Aorta (tissue), 5 donors: ENCODE measurements around the gene PITPNM1. TPM values are rescaled to one million over a fixed set of nuclear protein-coding genes. Genes with fewer than 3 reads are reported as not detected.
"Not testable (repeated sequence)": the region's sequence is repeated elsewhere in the genome, so short reads cannot be mapped to it uniquely, and the experiment has no call there.

Experiments used
- ATAC-seq: fragments of 200-7000 bp; cut with Tn5 transposase; one replicate; pipeline ENCODE4 v1.9.1; 2022; ENCODE audit warnings: moderate library complexity; ENCODE audit not compliant: low FRiP score
- DNase-seq, 2 donors: peaks; one replicate each; pipeline ENCODE4 v3.0.0-alpha.2; 2020
- H3K27ac ChIP-seq, 2 donors: one replicate each; pipeline ENCODE4 v1.5.1; 2013; ENCODE audit warnings: low read length in 2 of 2, mild to moderate bottlenecking in 2 of 2, moderate library complexity in 2 of 2, control low read depth in 1 of 2, inconsistent platforms in 1 of 2, low read depth in 1 of 2
- H3K27me3 ChIP-seq, 2 donors: one replicate each; pipeline ENCODE4 v1.6.1; 2013; ENCODE audit warnings: control low read depth in 1 of 2, low read length in 1 of 2, mild to moderate bottlenecking in 1 of 2, moderate library complexity in 1 of 2; ENCODE audit not compliant: insufficient read depth in 2 of 2, control insufficient read depth in 1 of 2
- H3K36me3 ChIP-seq, 2 donors: one replicate each; pipeline ENCODE4 v1.6.1; 2013; ENCODE audit warnings: control low read depth in 1 of 2, low read length in 1 of 2, mild to moderate bottlenecking in 1 of 2; ENCODE audit not compliant: insufficient read depth in 2 of 2, control insufficient read depth in 1 of 2
- H3K4me1 ChIP-seq, 2 donors: one replicate each; pipeline ENCODE4 v1.6.1; 2013; ENCODE audit warnings: low read length in 2 of 2, control low read depth in 1 of 2, mild to moderate bottlenecking in 1 of 2, moderate library complexity in 1 of 2; ENCODE audit not compliant: insufficient read depth in 2 of 2, control insufficient read depth in 1 of 2
- H3K4me3 ChIP-seq, 2 donors: one replicate each; pipeline ENCODE4 v1.5.1; 2013; ENCODE audit warnings: low read length in 2 of 2, control low read depth in 1 of 2, mild to moderate bottlenecking in 1 of 2
- H3K9me3 ChIP-seq: one replicate; pipeline ENCODE4 v1.6.1; 2013; ENCODE audit warnings: mild to moderate bottlenecking, low read length; ENCODE audit not compliant: control insufficient read depth
- WGBS, 2 donors: extraction: QIAGEN DNeasy Blood & Tissue Kit; methylation state at CpG; one replicate each; pipeline ENCODE4 v1.1.7; 2013; 5-methylcytosine and 5-hydroxymethylcytosine counted together
- intact Hi-C, 2 donors: fragments of 100-400 bp; cut with DNase I; formaldehyde crosslinking; loops; one replicate each; pipeline versions ENCODE4 v1.14.2 to v1.15.0; 2022
- long read RNA-seq, 2 donors: library from polyadenylated mRNA; unstranded; transcript quantifications; one replicate each; pipeline ENCODE4 v2.0.0, GENCODE V29; 2020 to 2021
- polyA plus RNA-seq, 2 donors: library from polyadenylated mRNA; stranded (reverse); fragments of 200-250 nt; gene quantifications; one replicate each; pipeline ENCODE4 v1.2.3, GENCODE V29; 2013
- total RNA-seq, 2 donors: library from RNA; stranded (reverse); fragmentation: NEBNext Ultra II Directional; extraction: Animal tissue kit (Norgen Biotek cat#: 25700); gene quantifications; one replicate each; pipeline ENCODE4 v1.2.1, GENCODE V29; 2021
- donor health status: healthy with polysubstance abuse.
- donor health status: Bipolar disorder and iron deficiency.
- donor health status: DM: no; HTN: no; CAD: no.
- donor health status: DM: no; HTN: no; CAD: no.
- donor health status: DM: yes; HTN: yes; CAD: no.

Gene PITPNM1
- total RNA-seq (10 to 100 TPM; 40.5 to 48.8 TPM), polyA plus RNA-seq (10 to 100 TPM; 11.8 to 22.5 TPM)
- long read RNA-seq, donor 1, partial matches to known transcripts, result 139 of 164 reads
- long read RNA-seq, donor 1, other reads (novel, unspliced or antisense), result 25 of 164 reads
- long read RNA-seq, donor 2, full-length matches to known transcripts, result 4 of 41 reads
- long read RNA-seq, donor 2, partial matches to known transcripts, result 28 of 41 reads
- long read RNA-seq, donor 2, other reads (novel, unspliced or antisense), result 9 of 41 reads

DNA sequence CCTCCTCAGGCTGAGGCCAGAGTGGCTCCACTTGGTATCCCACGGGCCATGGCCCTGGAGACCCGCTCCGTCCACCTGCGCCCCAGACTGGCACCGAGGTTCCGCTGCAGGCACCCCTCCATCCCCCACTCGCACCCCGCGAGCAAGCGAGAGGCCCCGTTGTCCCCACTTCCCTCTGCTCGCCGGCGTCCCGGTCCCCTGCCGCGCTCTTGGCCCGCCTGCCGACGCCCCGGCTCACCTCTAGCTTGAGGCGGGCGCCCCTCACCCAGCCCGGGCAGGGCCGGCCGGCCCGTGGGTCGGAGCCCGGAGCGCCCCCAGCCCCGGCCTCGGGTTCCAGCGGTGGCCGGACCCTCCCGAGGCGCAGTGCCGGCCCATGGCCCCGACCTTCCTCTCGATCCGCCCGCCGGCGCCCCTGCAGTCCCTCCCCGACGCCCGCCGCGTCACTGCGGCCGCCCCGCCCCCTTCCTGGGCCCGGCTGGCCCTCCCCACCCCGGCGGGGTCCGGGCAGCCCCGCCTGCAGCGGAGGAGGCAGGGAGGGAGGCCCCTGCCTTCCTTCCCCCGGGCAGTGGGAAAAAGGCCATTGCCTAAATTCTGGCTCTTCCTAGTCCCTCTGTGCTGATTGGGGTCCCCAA, at the start of gene PITPNM1:
Gene PITPNM1, minus strand, starts transcription at position 414 of the 632 bp plus-strand sequence. CDS start 1,183 bp downstream, outside the sequence.
- Histone ChIP-seq H3K27ac (peak within 1 kb of the TSS; percentile 77 to 89), H3K9me3 (no peaks in the 10 kb centered on the region), H3K4me3 (peak within 1 kb of the TSS; percentile 30 to 35), H3K36me3 (no peaks in the 10 kb centered on the region), H3K27me3 (no peaks in the 10 kb centered on the region), H3K4me1 (no peaks in the 10 kb centered on the region)
- 1% methylated on average over 56 to 58 of the region's 58 CpGs for WGBS, 2 donors
- DNase-seq, result peak; percentile 87 to 94
- ATAC-seq, result peak; percentile 62
- intact Hi-C loops, result loop anchor here (5.0 to 10.0 kb wide), 6 partner anchors 38 to 153 kb away; partner anchors contain the start of genes GSTP1 (in 1 of the 2), POLD4 (in 1 of the 2), RAD9A (in 1 of the 2) and TMEM134 (in 1 of the 2)

DNA sequence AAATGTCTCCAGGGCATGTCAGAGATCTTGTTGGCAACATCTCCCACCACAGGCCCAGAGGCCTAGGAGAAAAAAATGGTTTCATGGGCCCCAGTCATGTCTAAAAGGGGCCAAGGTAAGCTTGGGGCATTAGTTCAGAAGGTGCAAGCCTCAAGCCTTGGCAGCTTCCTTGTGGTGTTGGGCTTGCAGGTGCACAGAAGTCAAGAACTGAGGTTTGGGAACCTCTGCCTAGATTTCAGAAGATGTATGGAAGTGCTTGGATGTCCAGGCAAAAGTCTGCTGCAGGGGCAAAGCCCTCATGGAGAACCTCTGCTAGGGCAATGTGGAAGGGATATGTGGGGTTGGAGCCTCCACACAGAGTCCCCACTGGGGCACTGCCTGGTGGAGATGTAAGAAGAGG, 46.5 kb upstream of the PITPNM1 start:
- DNase-seq, ATAC-seq, H3K9me3 ChIP-seq, H3K27me3 ChIP-seq, intact Hi-C loops, H3K36me3 ChIP-seq, H3K4me3 ChIP-seq, H3K4me1 ChIP-seq, H3K27ac ChIP-seq: not testable (repeated sequence)

DNA sequence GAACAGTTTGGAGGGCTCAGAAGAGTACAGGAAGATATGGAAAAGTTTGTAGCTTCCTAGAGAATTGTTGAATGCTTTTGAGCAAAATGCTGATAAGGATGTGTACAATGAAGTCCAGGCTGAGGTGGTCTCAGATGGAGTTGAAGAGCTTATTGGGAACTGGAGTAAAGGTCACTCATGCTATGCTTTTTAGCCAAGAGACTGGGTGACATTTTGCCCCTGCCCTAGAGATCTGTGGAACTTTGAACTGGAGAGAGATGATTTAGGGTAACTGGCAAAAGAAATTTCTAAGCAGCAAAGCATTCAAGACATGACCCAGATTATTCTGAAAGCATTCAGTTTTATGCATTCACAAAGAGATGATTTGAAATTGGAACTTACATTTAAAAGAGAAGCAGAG, 46.0 kb upstream of the PITPNM1 start:
- Histone ChIP-seq H3K4me3 (no peak overlapping the region), H3K27ac (no peak overlapping the region), H3K4me1 (no peaks in the 10 kb centered on the region), H3K9me3 (no peaks in the 10 kb centered on the region), H3K27me3 (no peaks in the 10 kb centered on the region), H3K36me3 (no peaks in the 10 kb centered on the region)
- intact Hi-C loops, result no loop called here
- ATAC-seq, result no peak
- DNase-seq, result no peak

DNA sequence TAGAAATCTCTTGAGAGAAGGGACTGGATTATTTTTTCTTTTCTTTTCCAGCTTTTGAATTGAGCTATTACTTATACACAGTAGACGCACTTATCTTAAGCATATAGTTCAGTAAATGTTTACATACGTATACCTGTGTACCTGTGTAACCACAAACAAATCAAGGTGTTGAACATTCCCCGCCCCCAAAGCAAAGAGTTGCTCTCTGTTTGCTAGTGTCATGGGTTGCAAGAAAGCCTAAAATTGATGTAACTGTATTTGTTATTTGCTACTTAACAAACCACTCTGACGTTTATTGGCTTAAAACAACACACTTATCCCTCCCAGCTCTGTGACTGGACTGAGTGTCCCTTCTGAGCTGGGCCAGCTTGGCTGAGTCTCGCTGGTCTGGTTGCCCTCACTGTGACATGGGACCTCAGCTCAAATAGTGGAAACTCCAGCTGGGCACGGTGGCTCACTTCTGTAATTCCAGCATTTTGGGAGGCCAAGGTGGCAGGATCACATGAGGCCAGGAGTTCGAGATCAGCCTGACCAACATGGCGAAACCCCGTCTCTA, 43.5 kb upstream of the PITPNM1 start:
- no peaks in the 10 kb centered on the region for H3K36me3 ChIP-seq
- H3K4me1 ChIP-seq, result no peaks in the 10 kb centered on the region
- intact Hi-C loops, result no loop called here
- H3K4me3 ChIP-seq, result no peak overlapping the region
- ATAC-seq (no peak), DNase-seq (no peak)
- H3K9me3 ChIP-seq, result no peaks in the 10 kb centered on the region
- no peaks in the 10 kb centered on the region for H3K27me3 ChIP-seq
- WGBS, 2 donors, result 86 to 87% methylated on average over 9 of the region's 9 CpGs
- no peak overlapping the region for H3K27ac ChIP-seq

DNA sequence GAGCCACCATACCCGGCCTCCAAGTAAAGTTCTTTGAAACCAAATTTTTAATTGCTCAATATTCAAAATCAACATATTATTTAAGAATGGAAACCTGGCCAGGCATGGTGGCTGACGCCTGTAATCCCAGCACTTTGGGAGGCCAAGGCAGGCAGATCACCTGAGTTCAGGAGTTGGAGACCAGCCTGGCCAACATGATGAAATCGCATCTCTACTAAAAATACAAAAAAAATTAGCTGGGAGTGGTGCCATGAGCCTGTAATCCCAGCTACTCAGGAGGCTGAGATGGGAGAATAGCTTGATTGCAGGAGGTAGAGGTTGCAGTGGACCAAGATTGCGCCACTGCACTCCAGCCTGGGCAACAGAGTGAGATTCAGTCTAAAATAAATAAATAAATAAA, 42.9 kb upstream of the PITPNM1 start:
- H3K27me3 ChIP-seq, H3K4me3 ChIP-seq, ATAC-seq, DNase-seq, intact Hi-C loops, H3K36me3 ChIP-seq, H3K9me3 ChIP-seq, H3K27ac ChIP-seq, H3K4me1 ChIP-seq: not testable (repeated sequence)
- WGBS, 2 donors, result 77 to 79% methylated on average over 4 of the region's 4 CpGs

DNA sequence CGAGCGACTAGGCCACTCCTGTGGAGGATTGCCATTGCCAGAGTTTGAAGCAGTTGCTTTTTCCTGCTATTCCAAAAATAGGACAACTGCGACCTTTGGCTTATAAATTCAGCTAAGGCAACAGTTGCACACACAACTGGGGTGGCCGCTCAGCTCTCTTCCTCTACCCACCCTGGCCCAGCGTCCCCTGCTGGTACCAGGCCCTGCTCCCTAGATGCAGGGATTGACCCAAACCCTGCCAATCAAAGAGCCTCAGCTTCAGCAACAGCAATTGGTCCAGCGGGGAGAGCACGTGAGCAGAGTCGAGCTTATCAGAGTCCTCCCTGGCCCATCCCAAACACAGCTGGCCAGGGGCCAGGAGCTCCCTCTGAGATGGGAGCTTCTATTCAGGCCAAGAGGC, 40.1 kb upstream of the PITPNM1 start:
- DNase-seq (no peak), ATAC-seq (no peak)
- no peak overlapping the region for H3K4me3 ChIP-seq
- no peaks in the 10 kb centered on the region for H3K4me1 ChIP-seq
- no peaks in the 10 kb centered on the region for H3K36me3 ChIP-seq
- no peaks in the 10 kb centered on the region for H3K27me3 ChIP-seq
- WGBS, 2 donors, result 53 to 60% methylated on average over 8 of the region's 8 CpGs
- intact Hi-C loops, result no loop called here
- no peaks in the 10 kb centered on the region for H3K9me3 ChIP-seq
- no peak overlapping the region for H3K27ac ChIP-seq

DNA sequence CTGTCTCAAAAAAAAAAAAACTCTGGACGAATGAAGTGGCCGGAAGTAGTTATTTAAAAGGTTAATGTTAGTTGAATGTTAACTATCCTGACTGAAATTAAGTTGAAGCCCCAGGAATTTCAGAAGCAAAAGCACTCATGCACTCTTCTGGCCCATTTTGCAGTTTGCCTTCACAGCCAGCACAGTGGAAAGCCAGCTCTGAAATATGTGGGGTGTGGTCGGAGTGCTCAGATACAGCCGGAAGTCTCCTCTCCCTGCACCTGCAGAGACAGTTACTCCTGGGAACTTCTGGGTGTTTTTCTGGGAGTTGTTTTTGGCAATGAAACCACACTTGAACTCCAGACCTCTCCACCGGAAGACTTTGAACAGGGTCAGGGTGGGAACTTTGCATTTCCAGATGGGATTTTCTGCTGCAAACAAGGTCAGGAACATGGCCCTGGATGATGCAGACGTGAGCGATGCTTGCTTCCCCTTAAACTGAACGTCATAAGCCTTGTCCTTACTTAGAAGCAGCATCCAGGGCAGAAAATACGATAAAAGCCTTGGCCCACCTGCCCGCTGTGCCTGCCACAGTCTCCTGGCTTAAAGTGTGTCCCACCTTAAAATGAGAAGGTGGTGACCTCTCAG, 39.6 kb upstream of the PITPNM1 start:
- intact Hi-C loops, result no loop called here
- ATAC-seq (no peak), DNase-seq (no peak)
- no peaks in the 10 kb centered on the region for H3K4me1 ChIP-seq
- no peaks in the 10 kb centered on the region for H3K36me3 ChIP-seq
- H3K9me3 ChIP-seq, result no peaks in the 10 kb centered on the region
- no peak overlapping the region for H3K4me3 ChIP-seq
- no peaks in the 10 kb centered on the region for H3K27me3 ChIP-seq
- no peak overlapping the region for H3K27ac ChIP-seq
- WGBS, 2 donors, result 70% methylated on average over 10 of the region's 10 CpGs

DNA sequence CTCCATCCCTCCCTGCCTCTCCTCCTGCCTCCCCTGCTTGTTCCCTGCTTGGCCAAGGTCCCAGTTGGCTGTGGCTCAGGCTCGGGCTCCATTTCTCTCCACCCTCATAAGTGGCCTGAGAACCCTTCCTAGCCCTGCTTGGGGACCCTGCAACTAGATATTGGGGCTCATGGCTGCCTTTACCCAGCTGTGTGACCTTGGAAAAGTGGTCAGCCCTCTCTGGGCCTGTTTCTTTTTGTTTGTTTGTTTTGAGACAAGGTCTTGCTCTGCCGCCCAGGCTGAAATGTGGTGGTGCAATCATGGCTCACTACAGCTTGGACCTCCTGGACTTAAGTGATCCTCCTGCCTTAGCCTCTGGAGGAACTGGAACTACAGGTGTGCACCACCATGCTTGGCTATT, 38.4 kb upstream of the PITPNM1 start:
- no peaks in the 10 kb centered on the region for H3K4me1 ChIP-seq
- H3K27ac ChIP-seq, result no peak overlapping the region
- DNase-seq (no peak), ATAC-seq (no peak)
- no peaks in the 10 kb centered on the region for H3K27me3 ChIP-seq
- 56% methylated on average over 2 of the region's 2 CpGs for WGBS, 2 donors
- H3K36me3 ChIP-seq, result no peaks in the 10 kb centered on the region
- no peak overlapping the region for H3K4me3 ChIP-seq
- intact Hi-C loops, result no loop called here
- no peaks in the 10 kb centered on the region for H3K9me3 ChIP-seq
